Measurements from ENCODE around the gene TMEM139.
"Not testable (repeated sequence)": the region's sequence is repeated elsewhere in the genome, so short reads cannot be mapped to it uniquely, and the experiment has no call there.

Gene TMEM139

GRCh38 chr7:143259765-143260164, 25.0 kb upstream of the TMEM139 start:
- DNase-seq = no peak

DNA sequence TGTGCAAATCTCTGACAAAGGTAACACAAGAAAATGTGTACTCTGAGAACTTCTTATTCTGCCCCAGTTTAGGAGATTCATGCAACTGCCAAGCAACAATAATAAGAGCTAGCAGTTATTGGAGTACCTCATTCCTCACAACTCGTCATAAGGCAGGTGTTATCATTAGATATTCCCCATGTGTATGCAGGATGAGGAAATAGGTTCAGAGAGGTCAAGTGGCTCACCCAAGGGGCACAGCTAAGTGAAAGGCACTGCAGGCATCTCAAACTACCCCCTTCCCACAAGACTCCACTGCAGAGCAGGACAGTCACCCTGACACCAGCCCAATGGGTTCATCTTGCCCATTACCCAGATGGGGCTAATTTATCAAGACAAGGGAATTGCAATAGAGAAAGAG, 22.9 kb upstream of the TMEM139 start:
- no peak for DNase-seq

- peak in 1 of 2 experiments; percentile 69 for DNase-seq
Observed at GRCh38 chr7:143263266-143264195, 21.2 kb upstream of the TMEM139 start, which contains the start of gene GSTK1. GSTK1 (plus strand) TSS chr7:143263441; CDS start chr7:143263514, 73 bp downstream.

DNA sequence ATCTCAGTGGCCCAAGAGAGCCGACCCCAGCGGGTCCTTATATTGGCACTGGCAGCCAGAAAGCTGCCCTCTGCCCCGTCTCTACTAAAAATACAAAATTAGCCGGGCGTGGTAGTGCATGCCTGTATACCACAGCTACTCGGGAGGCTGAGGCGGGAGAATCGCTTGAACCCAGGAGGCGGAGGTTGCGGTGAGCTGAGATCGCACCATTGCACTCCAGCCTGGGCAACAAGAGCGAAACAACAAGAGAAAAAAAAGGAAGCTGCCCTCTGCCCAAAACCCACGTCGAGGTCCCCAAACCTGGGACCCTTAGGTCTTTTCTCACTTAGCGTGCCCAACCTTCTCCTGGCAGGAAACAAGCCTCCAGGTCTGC, 20.6 kb upstream of the TMEM139 start:
- not testable (repeated sequence) for DNase-seq

- DNase-seq = no peak
Observed at GRCh38 chr7:143265017-143265693, 19.6 kb upstream of the TMEM139 start.

DNA sequence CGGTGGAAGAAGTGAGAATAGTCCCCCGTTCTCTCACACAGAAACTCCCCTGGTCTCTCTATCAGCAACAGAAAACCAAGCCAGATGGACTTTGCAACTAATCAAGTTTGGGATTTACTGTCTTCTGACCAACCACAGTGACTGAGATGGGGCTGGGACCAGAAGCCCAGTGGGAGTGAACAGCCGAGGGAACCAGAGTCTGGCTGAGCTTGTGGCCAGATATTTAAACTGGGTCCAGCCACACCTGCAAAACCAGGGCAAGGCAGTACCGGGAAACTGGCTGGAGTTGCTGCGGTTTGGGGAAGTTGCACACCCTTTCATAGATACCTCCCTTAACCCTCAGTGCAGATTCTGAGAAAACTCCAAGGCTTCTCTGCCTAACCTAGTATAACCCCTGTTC, 15.5 kb upstream of the TMEM139 start:
- DNase-seq = no peak

DNA sequence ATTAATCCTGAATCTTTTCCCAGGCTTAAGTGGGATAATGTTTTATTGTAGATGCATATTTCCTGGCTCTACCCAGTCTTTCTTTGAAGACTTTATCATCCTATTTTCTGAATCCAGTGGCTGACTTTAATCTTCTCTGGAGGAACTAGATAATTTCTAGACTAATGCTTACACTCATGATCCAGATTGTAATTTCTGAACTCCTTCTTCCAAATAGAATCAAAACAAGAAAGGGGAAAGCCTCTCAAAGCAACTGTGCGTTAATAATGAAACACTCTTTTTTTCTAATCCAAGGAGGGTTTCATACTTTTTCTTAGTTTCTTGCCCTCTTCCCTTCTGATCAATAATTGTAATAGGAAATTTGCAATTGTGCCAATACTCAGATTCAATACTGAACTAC, 13.5 kb upstream of the TMEM139 start:
- DNase-seq = no peak

DNA sequence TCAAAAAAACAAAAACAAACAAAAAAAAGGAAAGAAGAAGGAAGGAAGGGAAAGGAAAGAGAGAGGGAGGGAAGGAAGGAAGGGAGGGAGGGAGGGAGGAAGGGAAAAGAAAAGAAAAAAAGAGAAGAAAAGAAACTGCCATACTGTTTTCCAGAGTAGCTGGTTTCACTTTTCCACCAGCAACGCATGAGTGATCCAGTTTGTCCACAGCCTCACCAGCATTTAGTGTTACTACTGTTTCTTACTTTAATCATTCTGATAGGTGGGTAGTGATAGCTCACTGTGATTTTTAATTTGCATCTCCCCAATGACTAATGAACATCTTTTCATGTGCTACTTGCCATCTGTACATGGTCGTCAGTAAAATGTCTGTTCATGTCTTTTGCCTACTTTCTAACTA, 11.9 kb upstream of the TMEM139 start:
- no peak for DNase-seq

DNA sequence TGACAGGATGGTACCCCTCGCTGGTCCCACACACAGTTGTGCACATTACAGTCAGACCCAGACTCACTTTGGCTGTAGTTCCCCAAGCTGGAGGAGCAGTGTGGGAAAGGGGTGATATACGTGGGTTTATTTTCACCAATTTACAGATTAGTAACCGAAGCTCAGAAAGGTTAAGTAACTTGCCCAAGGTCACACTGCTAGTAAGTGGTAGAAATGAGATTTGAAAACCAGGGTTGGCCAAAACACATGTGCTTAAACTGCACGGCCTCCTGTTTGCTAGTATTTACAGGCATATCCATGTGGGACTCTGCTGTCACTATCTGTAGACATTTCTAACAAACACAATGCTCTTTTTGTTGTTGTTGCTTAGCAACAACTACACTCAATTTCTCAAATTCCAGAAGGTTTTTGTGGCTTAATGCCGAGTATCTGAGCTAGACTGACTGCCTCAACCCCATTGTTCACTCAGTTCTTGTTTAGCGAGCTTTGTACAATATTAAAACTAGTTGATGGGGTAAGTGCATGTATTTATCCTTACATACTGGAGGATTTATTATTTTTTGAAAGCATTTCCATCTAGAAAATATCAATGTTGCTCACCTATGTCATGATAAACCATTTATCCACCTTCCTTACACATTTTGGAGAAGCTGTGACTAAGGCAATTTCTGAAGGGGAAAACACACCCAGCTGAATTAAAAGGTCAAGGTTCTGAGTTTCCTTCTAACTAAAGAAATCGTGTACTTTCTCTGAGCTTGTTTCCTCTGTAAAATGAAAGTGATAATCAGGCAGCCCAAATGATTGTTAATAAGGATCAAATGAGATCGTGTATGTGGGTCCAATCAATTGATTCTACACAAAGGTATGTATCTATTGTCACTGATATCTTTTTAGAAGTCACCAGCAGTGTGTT, 5.3 kb upstream of the TMEM139 start:
- no peak for DNase-seq

- DNase-seq = no peak
Observed at GRCh38 chr7:143280160-143280559, 4.6 kb upstream of the TMEM139 start.

DNA sequence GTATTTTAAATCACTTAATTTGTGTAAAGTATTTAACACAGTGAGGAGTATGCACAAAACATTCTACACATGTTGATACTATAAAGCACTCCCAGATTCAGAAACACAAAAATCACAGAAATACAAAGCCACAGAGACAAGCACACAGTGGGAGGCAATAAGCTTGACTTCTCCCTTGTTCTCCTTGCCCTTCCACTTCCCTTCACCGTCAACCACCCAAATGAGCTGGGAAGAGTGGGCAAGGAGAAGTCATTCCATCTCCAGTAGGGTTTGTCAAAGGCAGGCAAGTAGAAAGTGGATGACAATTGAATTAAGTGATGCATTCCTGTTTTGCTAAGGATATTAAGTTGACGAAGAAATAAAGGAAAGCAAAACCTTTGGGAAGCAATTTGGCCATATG, 4.2 kb upstream of the TMEM139 start:
- DNase-seq = no peak

GRCh38 chr7:143281529-143281928, 3.2 kb upstream of the TMEM139 start:
- DNase-seq = no peak

DNA sequence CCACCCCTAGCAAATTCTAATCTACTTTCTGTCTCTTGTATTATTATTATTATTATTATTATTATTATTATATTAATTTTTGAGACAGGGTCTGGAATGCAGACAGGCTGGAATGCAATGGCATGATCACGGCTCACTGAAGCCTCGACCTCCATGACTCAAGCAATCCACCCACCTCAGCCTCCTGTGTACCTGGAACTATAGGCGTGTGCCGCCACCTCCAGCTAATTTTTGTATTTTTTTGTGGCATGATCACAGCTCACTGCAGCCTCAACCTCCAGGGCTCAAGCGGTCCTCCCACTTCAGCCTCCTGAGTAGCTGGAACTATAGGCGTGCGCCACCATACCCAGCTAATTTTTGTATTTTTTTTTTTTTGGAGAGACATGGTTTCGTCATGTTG, 2.6 kb upstream of the TMEM139 start:
- no peak for DNase-seq

GRCh38 chr7:143283381-143283780, 1.4 kb upstream of the TMEM139 start:
- DNase-seq = no peak

GRCh38 chr7:143285470-143285778, 666 bp downstream of the TMEM139 start:
- no peak for DNase-seq

GRCh38 chr7:143285806-143286521, 1.2 kb downstream of the TMEM139 start:
- no peak for DNase-seq

- no peak for DNase-seq
Observed at GRCh38 chr7:143286522-143286890, 1.7 kb downstream of the TMEM139 start.

DNA sequence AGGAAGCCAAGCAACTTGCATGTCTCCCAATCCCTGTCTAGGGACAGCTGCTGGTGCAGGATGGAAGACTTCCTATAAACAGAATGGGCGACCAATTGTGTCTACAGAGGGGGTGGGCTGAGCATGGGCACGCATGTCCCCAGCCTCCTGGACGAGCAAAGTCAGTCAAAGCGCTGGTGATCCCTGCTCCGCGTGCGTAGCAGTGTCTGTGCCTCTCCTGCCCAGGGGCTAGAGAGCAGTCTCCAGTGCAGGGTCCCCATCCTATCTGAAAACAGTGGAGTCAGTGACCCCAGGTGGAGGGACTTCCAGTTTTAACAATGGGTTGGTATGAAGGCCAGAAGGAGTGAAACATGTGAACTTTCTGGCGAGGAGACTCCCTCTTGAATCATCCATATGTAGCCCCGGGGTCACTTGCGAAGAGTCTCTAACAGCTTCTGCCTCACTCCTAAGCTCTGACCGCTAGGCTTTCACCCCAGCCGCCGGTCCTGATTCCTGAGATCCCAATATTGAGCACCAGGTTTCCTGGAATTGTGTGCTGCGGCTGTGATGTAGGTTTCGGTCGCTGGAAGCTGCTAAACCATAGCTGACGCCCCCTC, 2.7 kb downstream of the TMEM139 start:
- no peak for DNase-seq

GRCh38 chr7:143287935-143288826, 3.4 kb downstream of the TMEM139 start, which contains the start of gene CASP2:
CASP2 (plus strand) TSS chr7:143288351; CDS start chr7:143288456, 105 bp downstream.
- peak; percentile 78 to 93 for DNase-seq

- peak in 1 of 2 experiments; percentile 14 for DNase-seq
Observed at GRCh38 chr7:143288836-143289235, 4.1 kb downstream of the TMEM139 start.

GRCh38 chr7:143289421-143289820, 4.7 kb downstream of the TMEM139 start:
- no peak for DNase-seq
